Aorta (tissue), 5 donors: ENCODE results near the gene SMIM20. TPM values are rescaled to one million over a fixed set of nuclear protein-coding genes. Genes with fewer than 3 reads are reported as not detected.
"Not testable (repeated sequence)": the region's sequence is repeated elsewhere in the genome, so short reads cannot be mapped to it uniquely, and the experiment has no call there.

Experiments
- ATAC-seq: fragments of 200-7000 bp; cut with Tn5 transposase; one replicate; pipeline ENCODE4 v1.9.1; 2022; ENCODE audit warnings: moderate library complexity; ENCODE audit not compliant: low FRiP score
- DNase-seq, 2 donors: peaks; one replicate each; pipeline ENCODE4 v3.0.0-alpha.2; 2020
- H3K27ac ChIP-seq, 2 donors: one replicate each; pipeline ENCODE4 v1.5.1; 2013; ENCODE audit warnings: low read length in 2 of 2, mild to moderate bottlenecking in 2 of 2, moderate library complexity in 2 of 2, control low read depth in 1 of 2, inconsistent platforms in 1 of 2, low read depth in 1 of 2
- H3K27me3 ChIP-seq, 2 donors: one replicate each; pipeline ENCODE4 v1.6.1; 2013; ENCODE audit warnings: control low read depth in 1 of 2, low read length in 1 of 2, mild to moderate bottlenecking in 1 of 2, moderate library complexity in 1 of 2; ENCODE audit not compliant: insufficient read depth in 2 of 2, control insufficient read depth in 1 of 2
- H3K36me3 ChIP-seq, 2 donors: one replicate each; pipeline ENCODE4 v1.6.1; 2013; ENCODE audit warnings: control low read depth in 1 of 2, low read length in 1 of 2, mild to moderate bottlenecking in 1 of 2; ENCODE audit not compliant: insufficient read depth in 2 of 2, control insufficient read depth in 1 of 2
- H3K4me1 ChIP-seq, 2 donors: one replicate each; pipeline ENCODE4 v1.6.1; 2013; ENCODE audit warnings: low read length in 2 of 2, control low read depth in 1 of 2, mild to moderate bottlenecking in 1 of 2, moderate library complexity in 1 of 2; ENCODE audit not compliant: insufficient read depth in 2 of 2, control insufficient read depth in 1 of 2
- H3K4me3 ChIP-seq, 2 donors: one replicate each; pipeline ENCODE4 v1.5.1; 2013; ENCODE audit warnings: low read length in 2 of 2, control low read depth in 1 of 2, mild to moderate bottlenecking in 1 of 2
- H3K9me3 ChIP-seq: one replicate; pipeline ENCODE4 v1.6.1; 2013; ENCODE audit warnings: mild to moderate bottlenecking, low read length; ENCODE audit not compliant: control insufficient read depth
- WGBS, 2 donors: extraction: QIAGEN DNeasy Blood & Tissue Kit; methylation state at CpG; one replicate each; pipeline ENCODE4 v1.1.7; 2013; 5-methylcytosine and 5-hydroxymethylcytosine counted together
- intact Hi-C, 2 donors: fragments of 100-400 bp; cut with DNase I; formaldehyde crosslinking; loops; one replicate each; pipeline versions ENCODE4 v1.14.2 to v1.15.0; 2022
- polyA plus RNA-seq, 2 donors: library from polyadenylated mRNA; stranded (reverse); fragments of 200-250 nt; gene quantifications; one replicate each; pipeline ENCODE4 v1.2.3, GENCODE V29; 2013
- total RNA-seq, 2 donors: library from RNA; stranded (reverse); fragmentation: NEBNext Ultra II Directional; extraction: Animal tissue kit (Norgen Biotek cat#: 25700); gene quantifications; one replicate each; pipeline ENCODE4 v1.2.1, GENCODE V29; 2021
- donor health status: healthy with polysubstance abuse.
- donor health status: Bipolar disorder and iron deficiency.
- donor health status: DM: no; HTN: no; CAD: no.
- donor health status: DM: no; HTN: no; CAD: no.
- donor health status: DM: yes; HTN: yes; CAD: no.

Gene SMIM20
- total and polyA plus RNA-seq, 4 donors = 18.1 to 68.0 (median 38.3) TPM

DNA sequence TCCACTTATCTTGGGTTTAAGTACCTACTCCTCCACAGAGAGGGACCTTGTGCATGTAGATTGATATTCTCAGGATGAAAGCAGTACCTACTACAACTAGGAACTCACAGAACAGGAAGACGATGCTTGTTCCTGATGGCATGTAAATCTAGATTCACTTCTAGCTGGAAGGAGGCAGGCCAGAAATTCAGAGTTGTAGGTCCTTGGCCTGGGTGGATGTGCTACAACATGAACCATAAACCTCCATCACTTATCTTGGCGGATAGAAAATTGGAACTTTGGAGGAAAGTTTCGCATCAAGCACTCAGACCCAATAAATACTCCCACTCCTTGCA, 9.3 kb upstream of the SMIM20 start:
- no peaks in the 10 kb centered on the region for H3K27me3 ChIP-seq
- intact Hi-C loops = no loop called here
- H3K27ac ChIP-seq = no peak overlapping the region
- no peaks in the 10 kb centered on the region for H3K9me3 ChIP-seq
- ATAC-seq = no peak
- no peak for DNase-seq
- H3K4me1 ChIP-seq = no peaks in the 10 kb centered on the region
- 94 to 96% methylated on average over 3 of the region's 3 CpGs for WGBS, 2 donors
- H3K4me3 ChIP-seq = no peak overlapping the region
- H3K36me3 ChIP-seq = no peaks in the 10 kb centered on the region

DNA sequence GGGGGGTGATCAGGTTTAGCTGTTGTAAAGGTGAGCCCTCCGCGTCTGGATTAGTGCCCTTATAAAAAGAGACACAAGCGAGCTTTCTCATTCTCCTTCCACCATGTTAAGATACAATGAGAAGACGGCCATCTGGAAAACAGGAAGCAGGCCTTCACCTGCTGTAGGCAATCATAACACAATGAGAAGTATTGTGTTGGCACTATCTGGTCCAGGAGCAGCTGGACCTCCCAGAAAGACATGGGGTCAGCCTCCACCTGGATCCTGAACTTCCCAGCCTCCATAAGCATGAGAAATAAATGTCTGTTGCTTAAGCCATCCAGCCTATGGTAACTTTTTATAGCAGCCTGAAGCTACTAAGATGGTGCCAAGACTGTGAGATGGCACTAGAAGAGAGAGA, 8.6 kb upstream of the SMIM20 start:
- Histone ChIP-seq H3K36me3 (no peaks in the 10 kb centered on the region), H3K27me3 (no peaks in the 10 kb centered on the region), H3K27ac (no peak overlapping the region), H3K9me3 (no peaks in the 10 kb centered on the region), H3K4me3 (no peak overlapping the region), H3K4me1 (no peaks in the 10 kb centered on the region)
- ATAC-seq = no peak
- WGBS, 2 donors = 96 to 97% methylated on average over 4 of the region's 4 CpGs
- intact Hi-C loops = no loop called here
- DNase-seq = no peak

DNA sequence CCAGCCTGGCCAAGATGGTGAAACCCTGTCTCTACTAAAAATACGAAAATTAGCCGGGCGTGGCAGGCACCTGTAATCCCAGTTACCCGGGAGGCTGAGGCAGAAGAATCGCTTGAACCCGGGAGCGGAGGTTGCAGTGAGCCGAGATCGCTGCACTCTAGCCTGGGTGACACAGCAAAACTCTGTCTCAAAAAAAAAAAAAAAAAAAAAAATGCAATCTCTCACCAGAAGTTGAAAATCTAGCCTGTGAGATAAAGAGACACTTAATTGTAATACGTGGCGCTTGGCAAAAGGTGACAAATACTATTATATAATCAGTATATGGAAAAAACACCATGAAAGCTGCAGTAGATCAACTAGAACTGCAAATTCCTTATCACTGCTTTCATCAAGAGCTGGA, 7.9 kb upstream of the SMIM20 start:
- H3K9me3 ChIP-seq, H3K36me3 ChIP-seq, intact Hi-C loops, H3K4me1 ChIP-seq, ATAC-seq, DNase-seq, H3K27ac ChIP-seq, H3K27me3 ChIP-seq, H3K4me3 ChIP-seq: not testable (repeated sequence)
- 95 to 97% methylated on average over 11 of the region's 11 CpGs for WGBS, 2 donors

DNA sequence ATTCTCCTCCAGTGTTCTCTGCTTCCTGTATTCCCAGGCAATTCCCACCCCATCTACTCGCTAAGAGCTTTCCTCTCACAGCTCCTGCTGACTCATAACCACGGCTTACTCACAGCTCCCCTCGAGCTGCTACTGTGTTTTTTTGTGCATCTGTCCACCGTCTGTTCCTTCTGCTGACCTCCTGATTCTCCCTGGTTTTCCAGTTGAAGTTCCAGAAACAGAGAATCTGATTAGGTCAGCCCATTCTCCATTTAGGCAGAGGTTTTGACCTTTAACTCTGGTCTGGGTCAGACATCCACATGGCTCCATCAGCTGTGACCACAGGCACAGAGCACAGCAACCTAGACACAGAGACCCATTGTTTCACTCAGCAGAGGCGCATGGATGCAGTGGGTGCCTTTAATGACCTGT, 5.5 kb upstream of the SMIM20 start:
- DNase-seq (no peak), ATAC-seq (no peak)
- Histone ChIP-seq H3K4me3 (no peak overlapping the region), H3K4me1 (no peaks in the 10 kb centered on the region), H3K27me3 (no peaks in the 10 kb centered on the region), H3K36me3 (no peaks in the 10 kb centered on the region), H3K27ac (no peak overlapping the region), H3K9me3 (no peaks in the 10 kb centered on the region)
- intact Hi-C loops = no loop called here
- WGBS, 2 donors = 50 to 55% methylated on average over 5 of the region's 5 CpGs

DNA sequence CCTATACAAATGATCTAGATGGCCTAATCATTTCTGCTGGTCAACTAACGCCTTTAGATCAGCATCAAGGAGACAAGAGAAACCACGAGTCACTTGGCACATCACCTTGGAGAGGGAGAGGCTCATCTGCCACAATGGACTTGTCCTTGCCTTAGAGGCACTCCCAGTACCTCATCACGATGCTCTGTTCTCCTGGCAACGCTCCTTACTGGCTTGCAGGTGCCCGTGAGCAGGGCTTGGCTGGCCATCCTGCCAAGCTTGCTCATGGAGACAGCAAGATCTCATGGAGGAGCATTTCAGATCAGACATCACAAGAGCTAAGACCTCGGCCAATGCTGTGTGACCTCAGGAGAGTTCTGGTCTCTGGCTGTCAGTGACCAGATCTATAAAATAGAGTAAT, 2.7 kb upstream of the SMIM20 start:
- no peak overlapping the region for H3K4me3 ChIP-seq
- no peaks in the 10 kb centered on the region for H3K36me3 ChIP-seq
- intact Hi-C loops = loop anchor here in 1 of 2 donors (5.0 kb wide), 1 partner anchor 411 kb away; the partner anchor contains the start of gene RBPJ
- no peaks in the 10 kb centered on the region for H3K27me3 ChIP-seq
- WGBS, 2 donors = 76 to 95% methylated on average over 6 of the region's 6 CpGs
- H3K4me1 ChIP-seq = no peaks in the 10 kb centered on the region
- DNase-seq = no peak
- no peaks in the 10 kb centered on the region for H3K9me3 ChIP-seq
- no peak overlapping the region for H3K27ac ChIP-seq
- ATAC-seq = no peak

GRCh38 chr4:25913056-25913850, 767 bp upstream of the SMIM20 start:
- Histone ChIP-seq H3K36me3 (no peaks in the 10 kb centered on the region), H3K27ac (peak overlapping the region in 1 of 2 donors; percentile 28), H3K4me3 (peak overlapping the region; percentile 50 to 53), H3K9me3 (no peaks in the 10 kb centered on the region), H3K4me1 (no peaks in the 10 kb centered on the region), H3K27me3 (no peaks in the 10 kb centered on the region)
- ATAC-seq (peak; percentile 20), DNase-seq (peak; percentile 60 to 79)
- intact Hi-C loops = loop anchor here in 1 of 2 donors (5.0 kb wide), 1 partner anchor 409 kb away; the partner anchor contains the start of gene RBPJ
- WGBS, 2 donors = 12 to 13% methylated on average over 26 of the region's 26 CpGs

DNA sequence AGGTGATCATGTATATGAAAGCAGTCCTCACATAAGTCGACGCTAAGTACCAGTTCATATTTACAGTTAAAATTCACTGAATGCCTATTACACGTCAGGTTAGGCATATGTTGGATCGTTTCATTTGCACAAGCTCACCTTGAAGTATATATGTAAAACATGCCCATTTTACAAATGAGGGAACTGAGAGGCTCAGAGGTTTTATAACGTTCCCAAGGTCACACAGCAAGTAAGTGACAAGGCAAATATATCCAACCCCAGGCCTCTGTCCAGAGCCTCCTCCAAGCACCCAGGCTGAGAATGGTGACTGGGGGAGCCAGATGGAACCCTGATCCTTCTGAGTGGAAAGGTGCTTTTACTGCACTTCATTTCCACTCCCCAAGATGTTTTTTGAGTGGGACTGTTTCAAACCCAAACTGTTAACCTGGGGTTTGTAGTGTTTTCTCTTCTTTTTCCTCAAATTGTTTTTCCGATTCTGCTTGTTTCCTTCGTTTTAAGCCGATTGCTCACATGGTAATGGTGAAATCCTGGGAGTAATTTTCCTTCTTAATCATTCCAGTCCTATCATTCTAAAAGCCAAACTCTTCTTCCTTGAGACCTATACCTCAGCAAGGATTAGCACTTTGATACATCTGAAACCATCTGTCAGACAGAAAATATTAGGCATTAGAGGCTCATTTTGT, 791 bp downstream of the SMIM20 start:
- H3K27me3 ChIP-seq = no peaks in the 10 kb centered on the region
- WGBS, 2 donors = 59 to 67% methylated on average over 8 of the region's 8 CpGs
- H3K9me3 ChIP-seq = no peaks in the 10 kb centered on the region
- H3K4me1 ChIP-seq = no peaks in the 10 kb centered on the region
- intact Hi-C loops = loop anchor here in 1 of 2 donors (5.0 kb wide), 1 partner anchor 407 kb away; the partner anchor contains the start of gene RBPJ
- H3K36me3 ChIP-seq = peaks cover 0 to 2% of the 10 kb centered on the region in 2 donors
- H3K27ac ChIP-seq = peak overlapping the region in 1 of 2 donors; percentile 14
- peak overlapping the region; percentile 40 to 50 for H3K4me3 ChIP-seq
- DNase-seq (no peak), ATAC-seq (no peak)

- no peaks in the 10 kb centered on the region for H3K27me3 ChIP-seq
- peaks cover 0 to 2% of the 10 kb centered on the region in 2 donors for H3K36me3 ChIP-seq
- no peak overlapping the region for H3K4me3 ChIP-seq
- no peaks in the 10 kb centered on the region for H3K4me1 ChIP-seq
- H3K27ac ChIP-seq = no peak overlapping the region
- H3K9me3 ChIP-seq = no peaks in the 10 kb centered on the region
- ATAC-seq (no peak), DNase-seq (no peak)
- WGBS, 2 donors = 54 to 60% methylated on average over 12 of the region's 12 CpGs
- intact Hi-C loops = no loop called here
Measured at GRCh38 chr4:25915353-25915705, 1.3 kb downstream of the SMIM20 start.

- Histone ChIP-seq H3K27ac (no peak overlapping the region), H3K9me3 (no peaks in the 10 kb centered on the region), H3K36me3 (peaks cover 0 to 2% of the 10 kb centered on the region in 2 donors), H3K4me1 (no peaks in the 10 kb centered on the region), H3K27me3 (no peaks in the 10 kb centered on the region), H3K4me3 (no peak overlapping the region)
- ATAC-seq = no peak
- WGBS, 2 donors = 90 to 98% methylated on average over 1 of the region's 1 CpG
- no peak for DNase-seq
- intact Hi-C loops = no loop called here
Measured at GRCh38 chr4:25916870-25917269, 2.9 kb downstream of the SMIM20 start.
